ENCODE results near the gene ARL6IP5. TPM values are rescaled to one million over a fixed set of nuclear protein-coding genes. Genes with fewer than 3 reads are reported as not detected.
A peak's percentile ranks its signal among the peaks of the same experiment; 100 is the strongest.

The ARL6IP5 gene
- total and polyA plus RNA-seq, 9 of the 15 experiments (the other 6 are each of a cell fraction or from before 2014, with no cell fraction given), result 10.3 to 54.0 (median 12.7) TPM

DNA sequence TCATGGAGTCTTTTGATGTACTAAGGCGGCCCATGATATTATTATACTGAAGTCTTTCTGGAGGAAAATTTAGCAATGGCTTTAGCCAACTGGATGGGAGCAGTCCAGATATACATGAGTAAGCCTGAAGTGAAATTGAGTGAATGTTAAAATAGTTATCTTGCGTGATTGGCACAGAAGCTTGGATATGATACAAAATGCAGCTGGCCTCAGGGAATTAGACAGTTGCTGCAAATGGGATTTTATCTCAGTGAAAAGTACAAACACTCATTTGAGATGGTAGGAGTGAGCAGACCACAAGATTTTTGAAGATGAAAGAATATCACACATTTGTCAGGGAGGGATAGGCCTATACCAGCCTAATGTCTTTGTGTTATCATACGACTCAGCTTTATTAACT, 28.8 kb downstream of the ARL6IP5 start:
- Histone ChIP-seq H3K27ac (ENCODE audit: extremely low read depth, low read depth, low read length) (no peak overlapping the region), H3K4me3 (no peak overlapping the region), H3K9ac (ENCODE audit: insufficient read depth in 1 of 2, low read depth in 2 of 2, low read length in 2 of 2) (no peak overlapping the region), H3K27me3 (ENCODE audit: control insufficient read depth in 2 of 2, insufficient read depth in 2 of 2, low read length in 2 of 2) (no peaks in the 10 kb centered on the region), H3K79me2 (ENCODE audit: control insufficient read depth, insufficient read depth, low read length) (no peaks in the 10 kb centered on the region), H4K20me1 (replicated peaks; ENCODE audit: control insufficient read depth, insufficient read depth, low read length) (no peaks in the 10 kb centered on the region), H3K9me3 (replicated peaks; ENCODE audit: control insufficient read depth, insufficient read depth, low read depth, low read length) (no peaks in the 10 kb centered on the region), H3K9me1 (ENCODE audit: control insufficient read depth, insufficient read depth, low read length) (no peaks in the 10 kb centered on the region), H3K4me1 (replicated peaks in 1 of 2; ENCODE audit: control insufficient read depth in 2 of 2, insufficient read depth in 2 of 2, low read length in 2 of 2) (peaks cover 0 to 6% of the 10 kb centered on the region in 2 experiments; a peak in 3 of 5 replicates), H2AFZ (ENCODE audit: low read depth, low read length) (no peak overlapping the region), H3K4me2 (ENCODE audit: insufficient read depth, low read length) (no peak overlapping the region), H3K36me3 (ENCODE audit: control insufficient read depth, insufficient read depth, low read length) (no peaks in the 10 kb centered on the region)
- no peak for DNase-seq (ENCODE audit: extremely low read depth in 1 of 4, low spot score in 3 of 4)
- ChIA-PET CTCF (ENCODE audit: low intra/inter-chr PET ratio) (no interaction called here), POLR2A (interaction anchor here (0.6 kb wide), 1 partner anchor 278 kb away, joined by 3 read pairs; no protein-coding TSS in a partner anchor)
- no peak for ATAC-seq
- no TSS peak for BruUV-seq (replicated peaks)
- in situ Hi-C loops (cut with MboI), result no loop called here
- WGBS (ENCODE audit: insufficient coverage, low coverage, missing lambda C conversion rate), result 45% methylated on average over 3 of the region's 3 CpGs
- no peak for FAIRE-seq
- TF ChIP-seq CBFA2T3 (IDR thresholded peaks at IDR 0.05) (0 out of 2 replicates have a peak, but pooled peaks have one; percentile 16), MYNN (IDR thresholded peaks at IDR 0.05) (no peak), MYNN (CRISPR knock-in tag; IDR thresholded peaks at IDR 0.05) (no peak)
- intact Hi-C loops (cut with micrococcal nuclease), result no loop called here

DNA sequence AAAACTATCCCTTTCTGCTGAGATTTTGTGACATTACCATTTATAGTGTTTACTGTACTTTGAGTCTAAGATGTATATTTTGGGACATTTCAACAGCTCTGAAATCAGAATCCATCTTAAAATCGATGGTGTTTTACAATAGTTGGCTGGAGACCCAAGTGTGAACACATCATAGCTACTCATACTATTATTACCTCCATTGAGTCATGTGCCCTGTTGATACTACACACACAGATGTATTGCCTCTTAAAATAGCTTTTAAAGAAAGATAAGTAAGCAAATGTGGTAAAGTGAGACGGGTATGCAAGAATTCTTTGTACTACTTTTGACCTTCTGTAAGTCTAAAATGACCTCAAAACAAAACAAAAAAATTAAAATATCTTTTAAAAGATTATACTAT, 31.0 kb downstream of the ARL6IP5 start:
- Histone ChIP-seq H3K79me2 (ENCODE audit: control insufficient read depth, insufficient read depth, low read length) (no peaks in the 10 kb centered on the region), H3K27ac (ENCODE audit: extremely low read depth, low read depth, low read length) (no peak overlapping the region), H3K27me3 (ENCODE audit: control insufficient read depth in 2 of 2, insufficient read depth in 2 of 2, low read length in 2 of 2) (no peaks in the 10 kb centered on the region), H3K9ac (ENCODE audit: insufficient read depth in 1 of 2, low read depth in 2 of 2, low read length in 2 of 2) (no peak overlapping the region), H3K4me1 (replicated peaks in 1 of 2; ENCODE audit: control insufficient read depth in 2 of 2, insufficient read depth in 2 of 2, low read length in 2 of 2) (no peaks in the 10 kb centered on the region; a peak in 1 of 5 replicates), H2AFZ (ENCODE audit: low read depth, low read length) (no peak overlapping the region), H3K9me1 (ENCODE audit: control insufficient read depth, insufficient read depth, low read length) (no peaks in the 10 kb centered on the region), H3K4me3 (no peak overlapping the region), H3K4me2 (ENCODE audit: insufficient read depth, low read length) (no peak overlapping the region), H4K20me1 (replicated peaks; ENCODE audit: control insufficient read depth, insufficient read depth, low read length) (no peaks in the 10 kb centered on the region), H3K36me3 (ENCODE audit: control insufficient read depth, insufficient read depth, low read length) (no peaks in the 10 kb centered on the region), H3K9me3 (replicated peaks; ENCODE audit: control insufficient read depth, insufficient read depth, low read depth, low read length) (no peaks in the 10 kb centered on the region)
- ATAC-seq, result no peak
- POLR2A ChIA-PET, result no interaction called here
- no TSS peak for BruUV-seq (replicated peaks)
- no peak for FAIRE-seq
- CTCF ChIA-PET (ENCODE audit: low intra/inter-chr PET ratio), result no interaction called here
- in situ Hi-C loops (cut with MboI), result no loop called here
- 0% methylated on average over 2 of the region's 2 CpGs for WGBS (ENCODE audit: insufficient coverage, low coverage, missing lambda C conversion rate)
- DNase-seq (ENCODE audit: extremely low read depth in 1 of 4, low spot score in 3 of 4), result no peak
- intact Hi-C loops (cut with micrococcal nuclease), result no loop called here
- TF ChIP-seq CHD4 (IDR thresholded peaks at IDR 0.05; ENCODE audit: insufficient read depth, insufficient replicate concordance, low read depth, low read length, poor library complexity, severe bottlenecking) (no peak), SUPT5H (IDR thresholded peaks at IDR 0.05) (no peak), SAP30 (IDR thresholded peaks at IDR 0.05; ENCODE audit: borderline replicate concordance, insufficient read depth, low read depth, low read length, poor library complexity, severe bottlenecking) (no peak), ZNF764 (CRISPR knock-in tag; IDR thresholded peaks at IDR 0.05; ENCODE audit: low read depth) (no peak), ZNF174 (CRISPR knock-in tag; IDR thresholded peaks at IDR 0.05) (no peak), PHF8 (IDR thresholded peaks at IDR 0.05; ENCODE audit: borderline replicate concordance, low read length) (no peak), NUFIP1 (IDR thresholded peaks at IDR 0.05; ENCODE audit: partially characterized antibody) (no peak), ETV5 (CRISPR knock-in tag; IDR thresholded peaks at IDR 0.05; ENCODE audit: low read depth) (no peak), XRCC3 (IDR thresholded peaks at IDR 0.05) (no peak)
- TF ChIP-seq, protein P1, sequence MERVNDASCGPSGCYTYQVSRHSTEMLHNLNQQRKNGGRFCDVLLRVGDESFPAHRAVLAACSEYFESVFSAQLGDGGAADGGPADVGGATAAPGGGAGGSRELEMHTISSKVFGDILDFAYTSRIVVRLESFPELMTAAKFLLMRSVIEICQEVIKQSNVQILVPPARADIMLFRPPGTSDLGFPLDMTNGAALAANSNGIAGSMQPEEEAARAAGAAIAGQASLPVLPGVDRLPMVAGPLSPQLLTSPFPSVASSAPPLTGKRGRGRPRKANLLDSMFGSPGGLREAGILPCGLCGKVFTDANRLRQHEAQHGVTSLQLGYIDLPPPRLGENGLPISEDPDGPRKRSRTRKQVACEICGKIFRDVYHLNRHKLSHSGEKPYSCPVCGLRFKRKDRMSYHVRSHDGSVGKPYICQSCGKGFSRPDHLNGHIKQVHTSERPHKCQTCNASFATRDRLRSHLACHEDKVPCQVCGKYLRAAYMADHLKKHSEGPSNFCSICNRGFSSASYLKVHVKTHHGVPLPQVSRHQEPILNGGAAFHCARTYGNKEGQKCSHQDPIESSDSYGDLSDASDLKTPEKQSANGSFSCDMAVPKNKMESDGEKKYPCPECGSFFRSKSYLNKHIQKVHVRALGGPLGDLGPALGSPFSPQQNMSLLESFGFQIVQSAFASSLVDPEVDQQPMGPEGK (CRISPR knock-in tag; IDR thresholded peaks at IDR 0.05; ENCODE audit: borderline replicate concordance), result no peak
- TF ChIP-seq, protein P2, sequence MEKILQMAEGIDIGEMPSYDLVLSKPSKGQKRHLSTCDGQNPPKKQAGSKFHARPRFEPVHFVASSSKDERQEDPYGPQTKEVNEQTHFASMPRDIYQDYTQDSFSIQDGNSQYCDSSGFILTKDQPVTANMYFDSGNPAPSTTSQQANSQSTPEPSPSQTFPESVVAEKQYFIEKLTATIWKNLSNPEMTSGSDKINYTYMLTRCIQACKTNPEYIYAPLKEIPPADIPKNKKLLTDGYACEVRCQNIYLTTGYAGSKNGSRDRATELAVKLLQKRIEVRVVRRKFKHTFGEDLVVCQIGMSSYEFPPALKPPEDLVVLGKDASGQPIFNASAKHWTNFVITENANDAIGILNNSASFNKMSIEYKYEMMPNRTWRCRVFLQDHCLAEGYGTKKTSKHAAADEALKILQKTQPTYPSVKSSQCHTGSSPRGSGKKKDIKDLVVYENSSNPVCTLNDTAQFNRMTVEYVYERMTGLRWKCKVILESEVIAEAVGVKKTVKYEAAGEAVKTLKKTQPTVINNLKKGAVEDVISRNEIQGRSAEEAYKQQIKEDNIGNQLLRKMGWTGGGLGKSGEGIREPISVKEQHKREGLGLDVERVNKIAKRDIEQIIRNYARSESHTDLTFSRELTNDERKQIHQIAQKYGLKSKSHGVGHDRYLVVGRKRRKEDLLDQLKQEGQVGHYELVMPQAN (IDR thresholded peaks at IDR 0.05; ENCODE audit: borderline replicate concordance), result no peak

Measured in K562 (cell line).